Activated CD8-positive, alpha-beta memory T cell treated with anti-CD3 and anti-CD28 coated beads, Interleukin-2, amount 50 U/mL, for 24 hours (primary cell): ENCODE measurements around the gene CAMK1D.

ENCODE experiments used
- DNase-seq: peaks from one replicate; pipeline ENCODE4 v3.0.0-alpha.2; 2020; ENCODE audit errors: extremely low read depth

CAMK1D gene

DNA sequence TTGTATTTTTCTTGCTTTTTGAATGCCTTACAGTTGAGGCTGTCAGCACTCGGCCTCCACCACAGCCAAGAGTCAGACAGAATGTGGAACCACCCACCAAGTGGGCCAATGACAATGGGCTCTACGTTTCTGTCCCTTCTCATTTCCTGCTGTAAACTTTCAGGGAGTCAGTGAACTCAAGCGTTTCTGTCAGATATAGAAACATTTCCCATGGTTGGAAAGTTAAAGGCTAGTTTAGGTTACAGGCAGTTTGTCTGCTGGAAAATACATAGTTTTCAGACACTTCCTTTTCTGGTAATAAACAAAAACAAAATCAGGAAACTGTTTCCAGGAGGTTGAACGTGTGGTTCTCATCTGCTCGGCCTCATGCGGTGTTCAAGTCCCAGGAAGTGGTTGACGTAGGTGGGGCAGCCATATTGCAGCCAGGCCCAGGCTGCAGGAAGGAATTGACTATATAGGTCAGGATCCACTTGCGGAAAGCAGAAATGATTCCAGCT lies 245.1 kb downstream of the CAMK1D start:
- no peak for DNase-seq

GRCh38 chr10:12595936-12596576 lies 246.7 kb downstream of the CAMK1D start:
- no peak for DNase-seq

DNA sequence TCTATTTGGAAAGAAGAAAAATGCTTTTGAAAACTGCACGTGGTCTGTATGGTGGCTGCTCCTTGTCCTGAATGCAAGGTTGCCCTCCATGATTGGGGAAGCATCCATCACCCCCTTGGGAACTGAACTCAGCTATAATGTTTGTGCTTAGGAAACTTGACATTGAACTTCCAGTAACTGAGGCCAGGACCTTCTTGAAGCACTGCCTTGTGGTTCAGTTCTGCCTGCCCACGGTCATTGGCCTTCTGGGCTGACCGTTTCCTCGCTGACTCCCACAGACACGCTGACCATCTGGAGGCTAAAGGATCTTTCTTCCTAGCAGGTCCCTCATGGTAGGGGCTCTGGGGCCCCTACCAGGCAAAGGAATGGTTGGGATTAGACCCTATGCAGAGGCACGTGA lies 247.8 kb downstream of the CAMK1D start:
- DNase-seq = no peak

DNA sequence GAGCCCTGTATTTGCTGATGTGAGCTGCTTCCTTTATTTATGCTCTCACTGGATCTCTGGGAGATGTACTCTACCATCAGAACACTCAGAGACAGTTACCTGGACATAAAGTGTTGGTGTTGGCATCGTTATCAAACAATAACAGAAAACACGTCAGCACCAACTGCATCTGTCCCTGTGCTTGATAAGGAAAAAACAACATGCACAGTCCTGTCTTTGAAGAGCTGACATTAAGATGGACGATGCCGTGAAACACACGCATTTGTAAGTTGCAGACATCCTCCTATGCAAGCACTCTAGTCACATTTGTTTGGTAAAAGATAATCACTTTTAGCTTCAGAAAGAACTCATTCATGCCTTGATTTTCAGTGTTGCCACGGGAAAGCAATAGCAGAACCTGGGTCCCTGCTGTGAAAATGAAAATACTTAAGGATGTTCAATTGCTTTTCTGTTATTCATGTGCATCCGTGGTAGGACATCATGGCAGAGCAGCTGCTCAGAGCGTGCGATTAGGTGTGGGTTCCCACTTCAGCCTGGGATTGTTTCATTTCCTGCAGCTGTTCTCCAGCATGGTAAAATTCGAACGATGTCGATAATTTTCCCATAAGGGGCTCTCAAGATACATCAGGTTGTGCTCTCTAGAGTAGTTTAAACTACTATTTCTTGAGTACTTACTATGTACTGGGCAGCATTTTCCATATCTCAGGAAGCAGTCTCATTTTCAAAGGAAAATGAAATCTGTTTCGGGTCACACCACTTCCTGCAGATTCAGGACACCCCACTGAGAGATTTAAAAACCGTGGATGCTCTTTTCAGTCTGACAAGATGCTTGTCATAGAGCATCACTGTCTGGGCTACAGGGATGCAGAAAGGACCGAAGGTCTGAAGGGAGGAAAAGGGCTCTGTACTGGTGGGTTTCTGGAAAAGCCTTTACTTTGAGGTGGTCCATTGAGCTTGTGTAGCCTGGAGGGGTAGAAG lies 248.7 kb downstream of the CAMK1D start:
- no peak for DNase-seq

DNA sequence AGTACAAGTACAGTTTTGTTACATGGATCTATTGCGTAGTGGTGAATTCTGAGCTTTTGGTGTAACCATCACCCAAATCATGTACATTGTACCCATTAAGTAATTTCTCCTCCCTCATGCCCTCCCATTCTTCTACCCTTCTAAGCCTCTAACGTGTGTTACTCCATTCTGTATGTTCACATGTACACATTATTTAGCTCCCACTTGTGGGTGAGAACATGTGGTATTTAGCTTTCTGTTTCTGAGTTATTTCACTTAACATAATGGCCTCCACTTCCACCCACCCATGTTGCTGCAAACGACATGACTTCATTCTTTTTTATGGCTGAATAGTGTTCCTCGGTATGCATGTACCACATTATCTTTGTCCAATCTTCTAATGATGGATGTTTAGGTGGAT lies 251.3 kb downstream of the CAMK1D start:
- DNase-seq = no peak

GRCh38 chr10:12602521-12602920 lies 253.2 kb downstream of the CAMK1D start:
- no peak for DNase-seq

DNA sequence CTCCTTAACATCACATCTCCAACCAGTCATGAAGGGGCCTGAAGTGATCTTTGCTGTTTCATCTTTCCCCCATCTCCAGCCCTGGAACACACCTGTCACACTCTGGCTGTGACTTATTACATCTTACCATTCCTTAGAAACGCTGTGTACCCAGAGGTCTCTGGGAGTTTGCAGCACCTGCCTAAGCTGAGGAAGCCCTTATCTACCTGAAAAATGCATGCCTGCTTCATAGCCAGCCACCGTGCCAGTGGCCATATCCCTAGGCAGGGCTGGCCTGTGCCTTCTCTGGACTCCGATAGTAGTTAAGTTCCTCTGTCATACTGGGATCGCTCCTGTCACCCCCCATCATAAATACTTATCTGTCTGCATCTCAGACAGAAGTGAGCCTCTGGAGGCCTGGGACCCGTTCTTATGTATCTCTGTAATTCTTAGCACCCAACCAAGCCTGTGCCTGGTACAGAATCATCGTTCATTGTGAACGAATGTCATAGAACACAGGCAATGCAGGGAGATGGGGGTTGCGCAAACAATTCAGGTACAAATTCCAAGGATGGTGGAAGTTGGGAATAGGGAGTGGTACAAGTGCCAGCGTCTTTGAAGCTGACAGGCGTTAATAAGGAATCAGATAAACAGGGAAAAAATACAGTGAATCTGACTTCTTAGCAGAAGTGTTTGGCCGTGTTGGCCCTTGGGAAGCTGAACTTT lies 254.6 kb downstream of the CAMK1D start:
- DNase-seq = no peak

GRCh38 chr10:12605580-12606405 lies 256.4 kb downstream of the CAMK1D start:
- no peak for DNase-seq

- no peak for DNase-seq
These were observed 257.1 kb downstream of the CAMK1D start for GRCh38 chr10:12606461-12606860.

DNA sequence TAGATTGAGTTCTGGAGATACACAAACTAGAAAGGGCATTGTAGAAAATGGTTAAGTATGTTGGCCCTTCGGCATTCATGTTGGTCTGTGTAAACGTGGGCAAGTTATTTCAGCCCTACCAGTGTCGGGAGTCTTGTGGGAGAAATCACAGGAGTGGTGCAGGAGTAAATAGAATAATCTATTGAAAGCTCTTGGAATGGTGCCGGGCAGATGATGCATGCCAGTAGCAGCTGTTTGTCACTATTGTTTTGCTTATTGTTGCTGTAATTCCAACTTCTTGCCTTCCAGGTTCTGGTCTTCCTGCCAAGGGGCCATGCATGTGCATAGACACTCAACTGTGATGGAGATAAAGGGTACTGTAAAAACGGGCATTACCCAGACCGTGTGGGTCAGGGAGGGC lies 259.4 kb downstream of the CAMK1D start:
- no peak for DNase-seq

GRCh38 chr10:12609435-12609834 lies 260.1 kb downstream of the CAMK1D start:
- DNase-seq = no peak

- DNase-seq = no peak
These were observed 263.8 kb downstream of the CAMK1D start for GRCh38 chr10:12613136-12613535.

DNA sequence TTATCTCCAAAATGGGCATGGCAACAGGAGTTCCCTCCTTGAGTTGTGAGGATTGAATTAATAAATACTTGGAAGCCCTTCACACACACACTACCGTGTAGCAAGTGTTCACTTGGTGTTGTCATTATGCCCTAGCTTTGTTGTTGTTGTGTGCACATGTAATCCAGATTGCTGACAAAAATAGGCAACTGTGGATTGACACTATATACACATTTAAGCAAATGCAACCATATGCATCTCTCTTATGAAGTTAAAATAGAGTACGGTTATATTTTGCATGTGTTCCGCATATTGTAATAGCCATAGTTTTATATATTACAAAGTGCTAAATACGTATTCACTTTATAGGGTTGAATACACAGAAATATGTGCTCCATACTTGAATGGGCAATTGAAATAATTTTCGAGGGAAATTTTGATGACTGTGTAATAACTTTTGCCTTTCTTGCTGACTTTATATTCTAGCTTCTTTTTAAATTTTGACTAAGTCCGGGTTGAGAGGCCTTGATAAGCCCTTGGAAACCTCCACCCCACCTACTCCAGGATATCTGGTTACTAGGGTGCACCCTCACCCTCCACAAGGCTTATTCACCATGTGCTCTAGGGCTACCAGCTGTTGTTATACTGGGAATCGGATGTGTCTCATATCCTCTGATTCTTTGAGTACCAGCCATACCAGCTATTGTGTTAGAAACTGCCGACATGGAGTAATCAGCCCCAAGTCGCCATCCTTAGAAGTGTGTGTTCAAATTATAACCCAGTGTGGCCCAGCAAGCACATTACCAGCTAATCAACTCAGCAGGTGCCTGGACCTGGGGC lies 265.0 kb downstream of the CAMK1D start:
- DNase-seq = no peak

GRCh38 chr10:12615296-12616220 lies 266.2 kb downstream of the CAMK1D start:
- no peak for DNase-seq

- DNase-seq = no peak
These were observed 268.1 kb downstream of the CAMK1D start for GRCh38 chr10:12617191-12618175.

- DNase-seq = no peak
These were observed 272.7 kb downstream of the CAMK1D start for GRCh38 chr10:12622016-12622415.

DNA sequence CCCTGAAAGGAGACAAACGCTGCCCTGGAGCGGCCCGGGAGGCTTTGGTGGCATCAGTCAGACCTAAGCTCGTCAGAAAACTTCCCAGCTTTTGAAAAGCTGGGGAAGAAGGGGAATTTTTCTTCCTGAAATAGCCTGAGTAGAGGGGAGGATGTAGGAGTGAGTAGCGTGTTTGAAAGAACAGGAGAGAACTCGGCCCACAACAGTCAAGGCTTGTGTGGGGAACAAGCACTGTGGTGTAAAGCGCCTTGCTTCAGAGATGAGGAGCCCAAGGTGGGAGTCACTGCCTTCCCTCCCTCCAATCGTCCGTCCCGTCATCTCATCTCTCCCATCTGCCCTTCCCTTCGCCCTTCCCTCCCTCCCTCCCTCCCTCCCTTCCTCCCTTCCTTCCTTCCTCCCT lies 273.3 kb downstream of the CAMK1D start:
- DNase-seq = no peak

DNA sequence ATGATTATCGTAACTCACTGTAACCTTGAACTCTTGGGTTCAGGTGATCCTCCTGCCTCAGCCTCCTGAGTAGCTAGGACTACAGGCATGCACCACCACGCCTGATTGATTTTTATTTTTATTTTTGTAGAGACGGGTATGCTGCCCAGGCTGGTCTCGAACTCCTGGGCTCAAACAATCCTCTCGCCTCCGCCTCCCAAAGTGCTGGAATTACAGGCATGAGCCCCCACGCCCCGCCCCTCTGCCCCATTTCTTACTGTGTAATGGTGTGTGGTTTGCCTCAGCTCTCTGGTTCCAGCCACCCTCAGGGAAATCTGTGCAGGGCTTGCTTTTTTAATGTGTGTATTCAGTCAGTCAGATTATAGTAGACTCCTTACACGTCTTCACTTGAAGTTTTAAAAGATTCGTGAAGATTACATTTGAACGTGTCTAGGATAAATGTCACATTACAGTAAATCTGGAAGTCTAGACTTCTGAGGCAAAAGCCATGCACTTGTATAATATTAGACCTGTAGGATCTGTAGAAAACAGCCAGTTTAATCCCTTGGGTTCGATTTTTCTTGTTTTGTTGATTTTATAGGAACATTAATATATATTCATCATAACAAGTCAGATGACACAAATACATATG lies 276.2 kb downstream of the CAMK1D start:
- no peak for DNase-seq
